Panc1 (cell line): ENCODE measurements around the gene IZUMO1. TPM values are rescaled to one million over a fixed set of nuclear protein-coding genes. Genes with fewer than 3 reads are reported as not detected.

Experiments used
- ATAC-seq: fragments of 200-7000 bp; cut with Tn5 transposase; 2 replicates; pipeline ENCODE4 v1.9.1; 2020; ENCODE audit warnings: mild to moderate bottlenecking, moderate library complexity
- BruUV-seq: library from RNA; stranded (reverse); fragments of 400-500 nt; replicated peaks from 2 replicates; lab custom pipeline; 2021; lab: Mats Ljungman, UMichigan
- CTCF ChIA-PET: fragments of 300-600 bp; sonication (Branson Sonifier 250); formaldehyde crosslinking; loops from one replicate; lab custom pipeline; 2022; ENCODE audit warnings: antibody characterized with exemption; lab: Charles Lee
- POLR2A ChIA-PET: fragments of 300-600 bp; sonication (Branson Sonifier 250); formaldehyde crosslinking; loops from one replicate; lab custom pipeline; 2022; ENCODE audit warnings: antibody characterized with exemption; lab: Charles Lee
- DNase-seq: peaks from one replicate; pipeline ENCODE4 v3.0.0-alpha.2; 2010; ENCODE audit warnings: low read depth, low spot score
- H3K27ac ChIP-seq: 2 replicates; pipeline ENCODE4 v1.5.1; 2011; ENCODE audit warnings: mild to moderate bottlenecking, low read length, inconsistent platforms
- H3K27me3 ChIP-seq: fragments of 200-500 bp; sonication (Bioruptor generic); 2 replicates; pipeline ENCODE4 v1.6.0; 2014; ENCODE audit warnings: low read length, inconsistent platforms; ENCODE audit not compliant: control insufficient read depth, insufficient read depth
- H3K36me3 ChIP-seq: fragments of 200-500 bp; sonication (Bioruptor generic); 2 replicates; pipeline ENCODE4 v1.5.1; 2014; ENCODE audit warnings: inconsistent platforms, mild to moderate bottlenecking, low read length, moderate library complexity; ENCODE audit not compliant: control insufficient read depth, insufficient read depth
- H3K4me1 ChIP-seq: 2 replicates; pipeline ENCODE4 v1.5.1; 2011; ENCODE audit warnings: inconsistent platforms, mild to moderate bottlenecking, low read length, moderate library complexity; ENCODE audit not compliant: control insufficient read depth, insufficient read depth
- H3K4me3 ChIP-seq, 2 experiments: 2 replicates each; pipeline ENCODE4 v1.5.1; 2011 to 2012; ENCODE audit warnings: low read depth in 2 of 2, low read length in 2 of 2, mild to moderate bottlenecking in 2 of 2, inconsistent platforms in 1 of 2, moderate library complexity in 1 of 2
- H3K9me3 ChIP-seq: fragments of 200-500 bp; sonication (Bioruptor generic); 2 replicates; pipeline ENCODE4 v1.5.1; 2014; ENCODE audit warnings: low read depth, mild to moderate bottlenecking, inconsistent platforms, low read length, moderate library complexity; ENCODE audit not compliant: control insufficient read depth, insufficient read depth
- CTCF ChIP-seq: fragments of 450-650 bp; IDR thresholded peaks from 2 replicates; pipeline ENCODE4 v1.5.1; 2017; ENCODE audit warnings: mild to moderate bottlenecking
- POLR2AphosphoS5 ChIP-seq: IDR thresholded peaks from 2 replicates; pipeline ENCODE4 v1.6.1; 2012; ENCODE audit warnings: mild to moderate bottlenecking, low read depth, low read length, moderate library complexity
- REST ChIP-seq, 2 experiments: IDR thresholded peaks; 2 replicates each; pipeline ENCODE4 v1.6.1; 2011 to 2012; ENCODE audit warnings: low read depth in 2 of 2, control low read depth in 1 of 2, low read length in 1 of 2, mild to moderate bottlenecking in 1 of 2, moderate library complexity in 1 of 2; ENCODE audit not compliant: insufficient read depth in 1 of 2
- SIN3A ChIP-seq: IDR thresholded peaks from 2 replicates; pipeline ENCODE4 v1.6.1; 2012; ENCODE audit warnings: low read depth, mild to moderate bottlenecking, low read length, moderate library complexity, borderline replicate concordance; ENCODE audit not compliant: insufficient read depth
- TCF7L2 ChIP-seq: IDR thresholded peaks from 2 replicates; pipeline ENCODE4 v1.6.1; 2011; ENCODE audit warnings: mild to moderate bottlenecking, low read depth, low read length, inconsistent platforms
- in situ Hi-C: cut with HindIII; loops from 2 replicates; pipeline ENCODE4 v1.10.0; 2016; ENCODE audit warnings: low sequenced_read_pairs, low pct_unique_long_range_greater_than_20kb
- intact Hi-C: fragments of 100-400 bp; cut with micrococcal nuclease; formaldehyde crosslinking; loops from one replicate; pipeline ENCODE4 v1.10.0; 2022; ENCODE audit not compliant: unreplicated experiment
- total RNA-seq: library from RNA; stranded (reverse); gene quantifications from one replicate; pipeline ENCODE4 v1.2.1, GENCODE V29; 2021; ENCODE audit not compliant: unreplicated experiment

The IZUMO1 gene
- total RNA-seq, 1 experiment from 2014 or later = not detected

GRCh38 chr19:48760504-48761205, 13.9 kb upstream of the IZUMO1 start:
- ChIA-PET POLR2A (no interaction called here), CTCF (interaction anchor here (0.7 kb wide), 1 partner anchor 175 kb away, joined by 3 read pairs; no protein-coding TSS in a partner anchor)
- TF ChIP-seq SIN3A = no peak
- DNase-seq = no peak
- in situ Hi-C loops = no loop called here
- no peak for ATAC-seq
- no peaks in the 10 kb centered on the region; the same call in 1 of the 2 replicates for H3K4me1 ChIP-seq
- no peak overlapping the region for H3K4me3 ChIP-seq
- intact Hi-C loops = no loop called here
- no peak overlapping the region for H3K27ac ChIP-seq
- H3K36me3 ChIP-seq = no peaks in the 10 kb centered on the region
- H3K9me3 ChIP-seq = no peaks in the 10 kb centered on the region
- H3K27me3 ChIP-seq = no peaks in the 10 kb centered on the region
- no TSS peak for BruUV-seq

GRCh38 chr19:48757741-48758144, 11.0 kb upstream of the IZUMO1 start:
- no peak overlapping the region for H3K27ac ChIP-seq
- POLR2A ChIA-PET = no interaction called here

More at GRCh38 chr19:48757741-48758144, 11.0 kb upstream of the IZUMO1 start:
- no TSS peak for BruUV-seq
- in situ Hi-C loops (no loop called here), intact Hi-C loops (no loop called here)
- ATAC-seq (no peak), DNase-seq (no peak)
- no peak for TF ChIP-seq CTCF
- no peak for TF ChIP-seq REST (IDR thresholded peaks at IDR 0.05; ENCODE audit: insufficient read depth in 1 of 2, low read depth in 2 of 2, low read length in 1 of 2)
- no peak for TF ChIP-seq POLR2AphosphoS5
- TF ChIP-seq TCF7L2 = no peak
- CTCF ChIA-PET = no interaction called here
- no peaks in the 10 kb centered on the region for H3K9me3 ChIP-seq
- H3K4me1 ChIP-seq = no peaks in the 10 kb centered on the region; the same call in 1 of the 2 replicates
- no peak overlapping the region for H3K4me3 ChIP-seq
- no peaks in the 10 kb centered on the region for H3K36me3 ChIP-seq
- no peaks in the 10 kb centered on the region for H3K27me3 ChIP-seq
